ENCODE data around the gene DCTN3.

Gene DCTN3

DNA sequence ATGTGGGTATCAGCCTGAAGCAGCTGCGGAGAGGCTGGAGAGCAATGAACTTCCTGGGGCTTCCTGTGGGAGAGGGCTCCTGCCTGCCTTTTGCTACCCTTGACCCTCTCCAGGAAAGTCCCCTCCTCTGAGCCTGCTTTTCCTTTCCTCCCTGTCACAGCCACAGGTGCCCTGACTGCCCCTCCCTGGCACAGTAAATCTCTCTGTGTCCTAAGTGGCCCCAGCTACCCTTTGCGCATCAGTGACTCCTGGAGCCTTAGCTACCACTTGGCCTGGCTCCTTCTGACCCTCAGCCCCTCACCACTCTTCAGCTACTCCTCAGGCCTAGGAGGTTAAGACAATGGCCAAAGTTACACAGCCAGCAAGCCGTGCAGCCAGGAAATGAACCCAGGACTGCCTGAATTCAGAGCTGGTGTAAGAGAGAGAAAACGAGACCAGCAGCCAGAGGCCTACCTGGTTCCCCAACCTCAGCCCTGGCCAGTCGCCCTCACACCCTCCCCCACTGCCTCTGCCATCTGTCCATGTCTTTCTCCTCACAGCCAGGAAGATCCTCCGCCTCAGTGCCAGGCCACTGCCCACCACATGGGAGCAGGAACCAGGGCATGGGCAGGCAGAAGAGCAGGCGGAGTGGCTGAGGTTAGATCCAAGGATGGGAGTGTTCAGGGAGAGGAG lies 49.4 kb downstream of the DCTN3 start:
- no peak for FAIRE-seq

DNA sequence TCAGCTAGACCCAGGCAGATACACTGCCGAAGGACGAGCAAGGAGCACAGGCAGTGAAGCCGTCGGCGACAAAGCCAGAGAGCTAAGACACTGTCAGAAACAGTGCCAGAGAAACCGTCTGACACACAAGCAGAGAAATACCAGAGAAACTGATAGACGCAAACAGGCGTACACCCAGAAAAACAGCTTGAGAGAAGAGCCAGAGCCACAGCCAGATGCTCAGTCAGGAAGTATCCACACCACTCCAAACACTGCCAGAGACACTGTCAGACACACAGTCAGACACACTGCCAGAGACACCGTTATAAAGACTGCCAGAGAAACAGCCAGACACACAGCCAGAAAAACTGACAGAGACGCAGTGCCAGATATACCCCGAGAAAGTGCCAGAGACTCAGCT lies 49.9 kb downstream of the DCTN3 start:
- no peak for FAIRE-seq

DNA sequence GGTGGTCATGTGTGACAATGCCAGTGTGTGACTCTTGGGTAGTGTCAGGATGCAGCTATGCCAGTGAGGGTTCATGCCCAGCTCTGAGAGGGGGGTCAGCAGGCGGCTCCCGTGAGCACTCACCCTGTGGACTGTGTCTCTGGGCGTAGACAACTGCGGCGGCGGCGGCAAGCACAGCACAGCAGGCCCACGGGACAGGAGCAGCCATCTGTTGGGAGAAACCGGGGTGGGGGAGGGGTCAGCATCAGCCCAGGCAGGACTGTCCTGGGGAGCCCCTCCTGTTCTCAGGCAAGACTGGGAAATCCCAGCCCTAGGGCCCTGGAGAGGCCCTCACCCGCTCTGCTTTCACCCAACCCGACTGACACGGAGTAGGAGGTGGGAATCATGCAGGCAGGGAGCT lies 51.5 kb downstream of the DCTN3 start:
- no peak for FAIRE-seq

DNA sequence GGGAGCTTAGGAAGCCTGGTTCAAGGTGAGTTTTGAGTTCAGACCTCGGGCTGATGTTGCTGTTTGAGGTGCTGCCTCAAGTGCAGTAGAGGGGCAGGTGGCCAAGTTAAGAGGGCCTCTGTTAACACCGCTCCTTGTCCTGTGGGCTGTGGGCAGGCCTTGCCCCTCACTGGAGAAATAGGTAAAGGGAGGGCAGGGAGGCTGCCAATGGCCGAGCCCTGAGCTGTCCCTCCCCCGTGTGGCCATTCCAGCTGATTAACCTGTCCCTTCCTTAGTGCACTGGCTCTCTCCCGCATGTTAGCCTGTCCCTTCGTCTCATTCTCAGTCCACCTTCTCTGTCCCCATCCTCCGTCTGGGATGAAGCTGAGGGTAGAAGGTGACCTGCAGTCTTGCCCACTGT lies 52.2 kb downstream of the DCTN3 start:
- FAIRE-seq = no peak

GRCh38 chr9:34566972-34567371 lies 53.3 kb downstream of the DCTN3 start:
- FAIRE-seq = no peak

GRCh38 chr9:34566322-34566721 lies 54.0 kb downstream of the DCTN3 start:
- no peak for FAIRE-seq

GRCh38 chr9:34565856-34566255 lies 54.4 kb downstream of the DCTN3 start:
- no peak for FAIRE-seq

- FAIRE-seq = no peak
Measured at GRCh38 chr9:34564617-34565016, 55.7 kb downstream of the DCTN3 start.

Data from G401.6 (cell line).